A549 treated with Hydrocortisone at 1 μM for 4 hours (cell line): Measurements from ENCODE around the gene TGFB3. TPM values are rescaled to one million over a fixed set of nuclear protein-coding genes. Genes with fewer than 3 reads are reported as not detected.

Experiments
- total RNA-seq: library from RNA; stranded (reverse); fragments of 200-300 nt; extraction: Qiagen RNA extraction; gene quantifications from 5 replicates; pipeline ENCODE4 v1.2.3, GENCODE V29; 2022

Gene TGFB3
- total RNA-seq, result 0.61 to 0.91 TPM (median 0.71 TPM) in 5 replicates

DNA sequence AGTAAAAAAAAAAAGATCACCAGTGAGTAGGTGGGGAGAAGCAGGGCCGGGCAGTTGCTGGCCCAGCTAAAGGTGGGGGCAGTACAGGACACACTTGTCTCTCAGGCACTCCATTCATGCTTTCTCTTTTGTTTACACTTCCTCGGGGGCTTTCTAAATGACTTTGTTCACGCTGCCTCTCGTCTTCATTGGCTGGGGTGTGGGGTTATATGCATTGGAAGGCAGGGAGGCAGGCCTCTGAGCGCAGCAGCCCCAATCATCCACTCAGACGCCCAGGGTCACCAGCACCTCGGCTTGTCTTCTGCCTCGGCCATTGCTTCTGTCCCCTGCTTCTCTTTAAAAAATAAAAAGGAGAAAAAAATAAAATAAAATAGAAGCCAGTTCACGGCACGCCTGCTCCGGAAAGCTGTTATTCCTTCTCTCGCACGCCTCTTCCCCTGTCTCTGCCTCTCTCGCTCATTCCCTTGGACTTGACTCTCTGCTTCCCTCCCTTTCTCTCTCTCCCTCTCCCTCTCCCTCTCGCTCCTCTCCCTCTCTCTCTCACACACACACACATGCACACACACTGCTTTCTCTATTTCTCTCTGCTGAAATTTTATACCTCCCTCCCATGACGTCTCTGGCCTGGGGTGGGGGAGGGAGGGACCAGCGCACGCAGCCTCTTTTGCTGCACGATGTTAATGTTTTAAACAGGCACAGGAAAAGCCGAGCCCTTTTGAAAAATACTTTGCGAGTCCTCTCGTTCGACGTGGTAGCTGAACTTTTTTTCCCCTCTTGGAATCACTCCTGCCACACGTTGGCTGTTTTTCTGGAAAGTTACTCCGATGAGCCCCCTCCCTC, at the start of gene TGFB3:
Gene TGFB3, minus strand, starts transcription at position 570 of the 840 bp plus-strand sequence. CDS start 1,102 bp downstream, outside the sequence.

DNA sequence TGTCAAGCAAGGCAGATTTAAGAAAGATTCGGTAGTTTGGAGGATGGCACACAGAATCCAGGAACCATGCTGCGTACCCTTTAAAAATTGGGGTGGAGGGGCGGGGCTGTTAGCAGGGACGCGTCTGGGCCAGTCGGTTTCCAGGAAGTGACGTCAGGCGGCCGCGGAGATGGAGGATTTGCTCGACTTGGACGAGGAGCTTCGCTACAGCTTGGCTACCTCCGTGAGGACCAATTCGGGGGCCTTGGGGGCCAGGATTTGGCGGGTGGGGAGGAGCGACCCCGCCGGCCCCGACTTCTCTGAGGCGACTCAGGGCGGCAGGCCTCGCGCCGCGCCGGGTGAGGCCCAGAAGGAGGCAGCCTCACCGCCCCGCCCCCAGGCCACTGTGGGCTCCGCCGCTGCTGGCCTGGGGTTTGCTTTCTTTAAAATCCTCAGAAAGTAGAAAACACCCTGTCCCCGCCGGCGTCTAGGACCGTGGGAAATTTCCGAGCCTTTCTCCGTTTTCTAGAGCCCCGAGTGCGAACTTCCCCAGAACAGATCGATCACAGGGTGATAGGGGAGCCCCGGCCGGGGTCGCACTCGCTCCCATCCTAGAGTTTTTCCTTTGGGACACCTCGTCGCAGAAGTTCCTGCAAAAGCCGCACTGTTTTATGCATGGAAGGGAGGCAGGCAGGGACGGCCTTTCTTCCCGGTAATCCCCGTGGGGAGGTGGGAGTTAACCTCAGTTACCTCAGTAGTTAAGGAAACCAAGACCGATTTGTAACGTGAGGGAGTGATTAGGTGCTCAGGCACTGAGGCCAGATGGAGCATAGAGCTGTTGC, 4.0 kb upstream of the TGFB3 start, which contains the start of gene IFT43:
Gene IFT43, plus strand, starts transcription at position 146 of the 821 bp plus-strand sequence. Its CDS starts 24 bp downstream, at position 170.

Other genes starting within 250 kb of the TGFB3 start
- 36.1 to 40.2 TPM (median 36.2 TPM) in 5 replicates for gene IFT43, start 3.8 kb upstream of the TGFB3 start, total RNA-seq
- gene GPATCH2L, start 169.9 kb upstream of the TGFB3 start, total RNA-seq, result 16.9 to 27.1 TPM (median 21.5 TPM) in 5 replicates